ENCODE results near the gene SUSD6. TPM values are rescaled to one million over a fixed set of nuclear protein-coding genes. Genes with fewer than 3 reads are reported as not detected.
A peak's percentile ranks its signal among the peaks of the same experiment; 100 is the strongest.

The SUSD6 gene
- total RNA-seq, 1 experiment from 2014 or later, result 21.5 TPM

DNA sequence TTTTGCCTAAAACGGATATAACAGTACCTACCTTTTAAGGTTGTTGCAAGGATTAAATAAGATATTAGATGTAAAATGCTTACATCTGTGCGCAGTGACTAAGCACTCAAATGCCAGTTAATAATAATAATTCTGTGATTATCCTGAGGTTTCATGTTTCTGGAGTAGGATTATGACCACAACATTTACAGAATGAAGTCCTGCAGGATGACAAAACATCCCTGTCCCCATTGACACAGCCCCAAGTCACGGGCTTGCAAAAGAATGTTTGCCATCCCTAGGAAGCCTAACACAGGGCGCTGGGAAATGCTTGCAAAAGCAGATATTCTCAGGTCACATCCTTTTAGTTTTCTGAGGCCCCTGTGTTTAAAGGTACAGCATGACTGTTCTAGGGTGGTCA is 20.1 kb downstream of the SUSD6 start:
- TF ChIP-seq CTCF (IDR thresholded peaks at IDR 0.05; ENCODE audit: insufficient read depth in 1 of 2, low read depth in 1 of 2, low read length in 1 of 2, severe bottlenecking in 1 of 2, unreplicated experiment in 1 of 2), result no peak
- Mint-ChIP-seq H3K9me3 (ENCODE audit: unreplicated experiment) (no peaks in the 10 kb centered on the region), H3K36me3 (ENCODE audit: insufficient read depth, unreplicated experiment) (no peaks in the 10 kb centered on the region), H3K27ac (ENCODE audit: unreplicated experiment) (no peak overlapping the region), H3K4me1 (ENCODE audit: low read depth, unreplicated experiment) (peaks cover 55% of the 10 kb centered on the region), H3K27me3 (ENCODE audit: insufficient read depth, unreplicated experiment) (no peaks in the 10 kb centered on the region), H3K4me3 (ENCODE audit: unreplicated experiment) (no peak overlapping the region)
- POLR2A ChIA-PET, result no interaction called here
- intact Hi-C loops (cut with micrococcal nuclease; ENCODE audit: unreplicated experiment), result no loop called here
- H3K9me3 ChIP-seq, result no peaks in the 10 kb centered on the region
- H3K27me3 ChIP-seq (replicated peaks; ENCODE audit: control insufficient read depth, insufficient read depth, low read length), result no peaks in the 10 kb centered on the region
- no TSS peak for BruUV-seq (replicated peaks)
- CTCF ChIA-PET, result interaction anchor here (0.6 kb wide), 1 partner anchor 82 kb away, joined by 13 read pairs; no protein-coding TSS in a partner anchor
- H3K36me3 ChIP-seq (ENCODE audit: control insufficient read depth, insufficient read depth, low read length), result no peaks in the 10 kb centered on the region
- H3K4me1 ChIP-seq, result peaks cover 40% of the 10 kb centered on the region
- no peak for DNase-seq
- H3K4me3 ChIP-seq (ENCODE audit: low read depth, low read length), result no peak overlapping the region

GRCh38 chr14:69632164-69632563 is 20.8 kb downstream of the SUSD6 start:
- H3K27me3 ChIP-seq (replicated peaks; ENCODE audit: control insufficient read depth, insufficient read depth, low read length), result no peaks in the 10 kb centered on the region
- no peak overlapping the region for H3K4me3 ChIP-seq (ENCODE audit: low read depth, low read length)
- ChIA-PET CTCF (interaction anchor here (0.6 to 0.7 kb wide), 2 partner anchors 27 to 82 kb away, joined by 3 to 13 read pairs; no protein-coding TSS in a partner anchor), POLR2A (no interaction called here)
- Mint-ChIP-seq H3K4me3 (ENCODE audit: unreplicated experiment) (no peak overlapping the region), H3K27me3 (ENCODE audit: insufficient read depth, unreplicated experiment) (no peaks in the 10 kb centered on the region), H3K4me1 (ENCODE audit: low read depth, unreplicated experiment) (peaks cover 59% of the 10 kb centered on the region), H3K9me3 (ENCODE audit: unreplicated experiment) (no peaks in the 10 kb centered on the region), H3K27ac (ENCODE audit: unreplicated experiment) (peak overlapping the region; percentile 78), H3K36me3 (ENCODE audit: insufficient read depth, unreplicated experiment) (no peaks in the 10 kb centered on the region)
- no peaks in the 10 kb centered on the region for H3K36me3 ChIP-seq (ENCODE audit: control insufficient read depth, insufficient read depth, low read length)
- no peaks in the 10 kb centered on the region for H3K9me3 ChIP-seq
- H3K4me1 ChIP-seq, result peaks cover 47% of the 10 kb centered on the region
- DNase-seq, result no peak
- no TSS peak for BruUV-seq (replicated peaks)
- intact Hi-C loops (cut with micrococcal nuclease; ENCODE audit: unreplicated experiment), result loop anchor here (2.0 kb wide), 2 partner anchors 17 to 19 kb away; no protein-coding TSS in a partner anchor
- no peak for TF ChIP-seq CTCF (IDR thresholded peaks at IDR 0.05; ENCODE audit: insufficient read depth in 1 of 2, low read depth in 1 of 2, low read length in 1 of 2, severe bottlenecking in 1 of 2, unreplicated experiment in 1 of 2)

GRCh38 chr14:69632593-69633151 is 21.3 kb downstream of the SUSD6 start:
- ChIA-PET CTCF (interaction anchor here (0.7 to 1.4 kb wide), 2 partner anchors 28 to 98 kb away, joined by 3 read pairs; no protein-coding TSS in a partner anchor), POLR2A (no interaction called here)
- DNase-seq, result no peak
- Histone ChIP-seq H3K4me1 (peaks cover 52% of the 10 kb centered on the region), H3K9me3 (no peaks in the 10 kb centered on the region), H3K36me3 (ENCODE audit: control insufficient read depth, insufficient read depth, low read length) (no peaks in the 10 kb centered on the region), H3K4me3 (ENCODE audit: low read depth, low read length) (no peak overlapping the region), H3K27me3 (replicated peaks; ENCODE audit: control insufficient read depth, insufficient read depth, low read length) (no peaks in the 10 kb centered on the region)
- Mint-ChIP-seq H3K4me3 (ENCODE audit: unreplicated experiment) (no peak overlapping the region), H3K4me1 (ENCODE audit: low read depth, unreplicated experiment) (peaks cover 64% of the 10 kb centered on the region), H3K27me3 (ENCODE audit: insufficient read depth, unreplicated experiment) (no peaks in the 10 kb centered on the region), H3K9me3 (ENCODE audit: unreplicated experiment) (no peaks in the 10 kb centered on the region), H3K27ac (ENCODE audit: unreplicated experiment) (peak overlapping the region; percentile 78), H3K36me3 (ENCODE audit: insufficient read depth, unreplicated experiment) (no peaks in the 10 kb centered on the region)
- TF ChIP-seq CTCF (IDR thresholded peaks at IDR 0.05; ENCODE audit: insufficient read depth in 1 of 2, low read depth in 1 of 2, low read length in 1 of 2, severe bottlenecking in 1 of 2, unreplicated experiment in 1 of 2), result no peak
- intact Hi-C loops (cut with micrococcal nuclease; ENCODE audit: unreplicated experiment), result loop anchor here (2.0 kb wide), 2 partner anchors 16 to 20 kb away; no protein-coding TSS in a partner anchor
- no TSS peak for BruUV-seq (replicated peaks)

Measured in Caco-2 (cell line).